Measurements from ENCODE around the gene GJA9.

DNA sequence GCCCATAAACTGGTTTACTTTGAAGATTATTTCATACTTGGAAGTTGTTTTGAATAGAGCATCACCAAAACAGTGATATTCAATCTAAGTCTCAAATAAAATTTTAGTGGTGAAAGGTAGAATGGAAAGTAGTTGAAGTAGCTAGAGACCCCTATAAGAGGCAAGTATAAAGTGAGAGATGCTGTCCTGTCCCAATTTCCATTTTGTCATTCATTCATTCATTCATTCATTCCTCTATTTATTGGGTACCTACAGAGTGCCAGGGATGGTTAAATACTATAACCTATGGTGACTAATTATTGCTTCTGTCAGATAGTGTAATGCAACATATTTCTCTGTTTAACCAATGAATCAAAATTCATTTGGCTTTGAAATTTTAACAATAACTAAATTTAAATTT is 54.5 kb downstream of the GJA9 start:
- TF ChIP-seq, protein P1, sequence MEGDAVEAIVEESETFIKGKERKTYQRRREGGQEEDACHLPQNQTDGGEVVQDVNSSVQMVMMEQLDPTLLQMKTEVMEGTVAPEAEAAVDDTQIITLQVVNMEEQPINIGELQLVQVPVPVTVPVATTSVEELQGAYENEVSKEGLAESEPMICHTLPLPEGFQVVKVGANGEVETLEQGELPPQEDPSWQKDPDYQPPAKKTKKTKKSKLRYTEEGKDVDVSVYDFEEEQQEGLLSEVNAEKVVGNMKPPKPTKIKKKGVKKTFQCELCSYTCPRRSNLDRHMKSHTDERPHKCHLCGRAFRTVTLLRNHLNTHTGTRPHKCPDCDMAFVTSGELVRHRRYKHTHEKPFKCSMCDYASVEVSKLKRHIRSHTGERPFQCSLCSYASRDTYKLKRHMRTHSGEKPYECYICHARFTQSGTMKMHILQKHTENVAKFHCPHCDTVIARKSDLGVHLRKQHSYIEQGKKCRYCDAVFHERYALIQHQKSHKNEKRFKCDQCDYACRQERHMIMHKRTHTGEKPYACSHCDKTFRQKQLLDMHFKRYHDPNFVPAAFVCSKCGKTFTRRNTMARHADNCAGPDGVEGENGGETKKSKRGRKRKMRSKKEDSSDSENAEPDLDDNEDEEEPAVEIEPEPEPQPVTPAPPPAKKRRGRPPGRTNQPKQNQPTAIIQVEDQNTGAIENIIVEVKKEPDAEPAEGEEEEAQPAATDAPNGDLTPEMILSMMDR (conservative IDR thresholded peaks at IDR 0.05; ENCODE audit: low read depth, low read length), result no peak
- TF ChIP-seq RAD21 (IDR thresholded peaks at IDR 0.05; ENCODE audit: low read length) (no peak), POLR2A (IDR thresholded peaks at IDR 0.05; ENCODE audit: low read depth, low read length) (no peak), CHD1 (IDR thresholded peaks at IDR 0.05; ENCODE audit: low read depth, low read length) (no peak), SMC3 (IDR thresholded peaks at IDR 0.05; ENCODE audit: low read depth, low read length) (no peak), USF2 (IDR thresholded peaks at IDR 0.05; ENCODE audit: low read depth, low read length) (no peak), CEBPB (IDR thresholded peaks at IDR 0.05; ENCODE audit: low read depth, low read length) (no peak)
